GM12864 (cell line): Measurements from ENCODE around the gene MAP3K10.

Source experiments
- DNase-seq: peaks from one replicate; pipeline ENCODE4 v3.0.0-alpha.2; 2011; ENCODE audit warnings: low read depth
- H3K4me3 ChIP-seq: 2 replicates; pipeline ENCODE4 v1.5.1; 2011; ENCODE audit warnings: mild to moderate bottlenecking, low read depth, low read length, control low read depth
- CTCF ChIP-seq: IDR thresholded peaks from 2 replicates; pipeline ENCODE4 v1.5.1; 2011; ENCODE audit warnings: low read depth, mild to moderate bottlenecking, moderate library complexity, low read length, control low read depth, inconsistent platforms; ENCODE audit errors: missing control alignments

Gene MAP3K10

GRCh38 chr19:40235238-40236025, 44.2 kb downstream of the MAP3K10 start:
- DNase-seq, result no peak
- no peak for TF ChIP-seq CTCF
- H3K4me3 ChIP-seq, result no peak overlapping the region

GRCh38 chr19:40236026-40236355, 44.8 kb downstream of the MAP3K10 start:
- DNase-seq, result no peak
- no peak for TF ChIP-seq CTCF
- no peak overlapping the region for H3K4me3 ChIP-seq

- no peak for DNase-seq
- TF ChIP-seq CTCF, result no peak
- H3K4me3 ChIP-seq, result no peak overlapping the region
Observed at GRCh38 chr19:40236366-40236765, 45.1 kb downstream of the MAP3K10 start.

GRCh38 chr19:40237791-40238190, 46.6 kb downstream of the MAP3K10 start:
- DNase-seq, result no peak
- no peak overlapping the region for H3K4me3 ChIP-seq
- TF ChIP-seq CTCF, result no peak

- H3K4me3 ChIP-seq, result no peak overlapping the region
- DNase-seq, result no peak
- no peak for TF ChIP-seq CTCF
Observed at GRCh38 chr19:40238775-40239174, 47.5 kb downstream of the MAP3K10 start.

- H3K4me3 ChIP-seq, result no peak overlapping the region
- no peak for TF ChIP-seq CTCF
- DNase-seq, result no peak
Observed at GRCh38 chr19:40239415-40240226, 48.4 kb downstream of the MAP3K10 start.

- H3K4me3 ChIP-seq, result no peak overlapping the region
- TF ChIP-seq CTCF, result no peak
- no peak for DNase-seq
Observed at GRCh38 chr19:40240332-40240731, 49.1 kb downstream of the MAP3K10 start.
